Immature natural killer cell (primary cell): Measurements from ENCODE around the gene ATP13A5. TPM values are rescaled to one million over a fixed set of nuclear protein-coding genes. Genes with fewer than 3 reads are reported as not detected.

Source experiments
- DNase-seq, 3 donors: peaks; one replicate each; pipeline ENCODE4 v3.0.0; 2022; ENCODE audit warnings: mixed read lengths in 1 of 3
- H3K27ac Mint-ChIP-seq, 6 donors: one replicate each; pipeline ENCODE4 v1.8.0; 2020; ENCODE audit warnings: mixed read lengths in 6 of 6, mild to moderate bottlenecking in 5 of 6, inconsistent platforms in 4 of 6, moderate library complexity in 3 of 6
- H3K27me3 Mint-ChIP-seq, 3 donors: one replicate each; pipeline ENCODE4 v1.8.0; 2020 to 2021; ENCODE audit warnings: low read depth in 3 of 3, mild to moderate bottlenecking in 3 of 3, mixed read lengths in 3 of 3, moderate library complexity in 3 of 3, inconsistent platforms in 1 of 3
- H3K36me3 Mint-ChIP-seq, 3 donors: one replicate each; pipeline ENCODE4 v1.8.0; 2020; ENCODE audit warnings: mixed read lengths in 3 of 3, inconsistent platforms in 2 of 3, mild to moderate bottlenecking in 2 of 3
- H3K4me1 Mint-ChIP-seq, 2 donors: one replicate each; pipeline ENCODE4 v1.8.0; 2020; ENCODE audit warnings: inconsistent platforms in 2 of 2, mild to moderate bottlenecking in 2 of 2, mixed read lengths in 2 of 2, moderate library complexity in 1 of 2
- H3K4me3 Mint-ChIP-seq, 5 donors: one replicate each; pipeline ENCODE4 v1.8.0; 2020; ENCODE audit warnings: mild to moderate bottlenecking in 5 of 5, mixed read lengths in 5 of 5, inconsistent platforms in 3 of 5, moderate library complexity in 3 of 5
- H3K9me3 Mint-ChIP-seq, 6 donors: one replicate each; pipeline ENCODE4 v1.8.0; 2020; ENCODE audit warnings: mild to moderate bottlenecking in 6 of 6, mixed read lengths in 6 of 6, inconsistent platforms in 4 of 6, moderate library complexity in 3 of 6
- polyA plus RNA-seq, 3 donors: library from polyadenylated mRNA; unstranded; fragments of 300-500 nt; fragmentation: Illumina TruSeq; gene quantifications; one replicate each; pipeline ENCODE4 v1.2.3, GENCODE V29; 2021

ATP13A5 gene
- polyA plus RNA-seq, 3 donors from 2014 or later = not detected

DNA sequence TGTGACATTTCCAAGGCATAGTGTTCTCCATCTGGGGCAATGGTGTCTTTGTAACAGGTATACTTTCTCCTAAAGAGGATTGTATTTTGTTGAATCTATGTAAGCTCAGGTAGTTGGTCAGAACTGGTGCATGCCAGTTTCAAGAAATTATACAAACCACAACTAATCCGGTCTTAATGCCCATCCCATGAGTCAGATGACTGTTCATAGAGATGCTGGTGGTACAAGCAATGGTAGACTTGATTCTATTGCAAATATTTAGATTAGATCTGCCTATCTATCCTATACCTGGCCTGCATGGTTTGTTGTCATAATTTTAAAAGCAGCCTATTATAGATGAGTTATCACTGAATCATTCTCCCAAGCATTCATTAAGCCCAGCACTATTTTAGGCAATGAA, 43.5 kb downstream of the ATP13A5 start:
- no peak for DNase-seq
- Mint-ChIP-seq H3K9me3 (peaks cover 0 to 7% (median 2%) of the 10 kb centered on the region in 6 donors), H3K27ac (no peak overlapping the region), H3K27me3 (peaks cover 0 to 4% (median 1%) of the 10 kb centered on the region in 3 donors), H3K4me1 (no peaks in the 10 kb centered on the region), H3K36me3 (no peaks in the 10 kb centered on the region), H3K4me3 (no peak overlapping the region)

GRCh38 chr3:193333229-193333628, 45.3 kb downstream of the ATP13A5 start:
- no peak for DNase-seq
- Mint-ChIP-seq H3K4me3 (no peak overlapping the region), H3K36me3 (no peaks in the 10 kb centered on the region)

GRCh38 chr3:193330555-193331204, 47.9 kb downstream of the ATP13A5 start:
- no peak overlapping the region for H3K27ac Mint-ChIP-seq
- no peak overlapping the region for H3K4me3 Mint-ChIP-seq
- H3K4me1 Mint-ChIP-seq = no peaks in the 10 kb centered on the region
- H3K9me3 Mint-ChIP-seq = peaks cover 0 to 7% (median 2%) of the 10 kb centered on the region in 6 donors
- H3K36me3 Mint-ChIP-seq = no peaks in the 10 kb centered on the region
- H3K27me3 Mint-ChIP-seq = peaks cover 0 to 2% (median 1%) of the 10 kb centered on the region in 3 donors
- DNase-seq = no peak

More at GRCh38 chr3:193333229-193333628, 45.3 kb downstream of the ATP13A5 start:
- H3K27me3 Mint-ChIP-seq = peaks cover 0 to 2% (median 1%) of the 10 kb centered on the region in 3 donors
- H3K4me1 Mint-ChIP-seq = no peaks in the 10 kb centered on the region
- H3K27ac Mint-ChIP-seq = no peak overlapping the region
- peaks cover 0 to 7% (median 2%) of the 10 kb centered on the region in 6 donors for H3K9me3 Mint-ChIP-seq

- Mint-ChIP-seq H3K36me3 (no peaks in the 10 kb centered on the region), H3K9me3 (peaks cover 0 to 5% (median 0%) of the 10 kb centered on the region in 6 donors), H3K4me1 (no peaks in the 10 kb centered on the region), H3K27ac (no peak overlapping the region), H3K27me3 (no peaks in the 10 kb centered on the region), H3K4me3 (no peak overlapping the region)
- DNase-seq = no peak
Observed at GRCh38 chr3:193317682-193318300, 60.8 kb downstream of the ATP13A5 start.

DNA sequence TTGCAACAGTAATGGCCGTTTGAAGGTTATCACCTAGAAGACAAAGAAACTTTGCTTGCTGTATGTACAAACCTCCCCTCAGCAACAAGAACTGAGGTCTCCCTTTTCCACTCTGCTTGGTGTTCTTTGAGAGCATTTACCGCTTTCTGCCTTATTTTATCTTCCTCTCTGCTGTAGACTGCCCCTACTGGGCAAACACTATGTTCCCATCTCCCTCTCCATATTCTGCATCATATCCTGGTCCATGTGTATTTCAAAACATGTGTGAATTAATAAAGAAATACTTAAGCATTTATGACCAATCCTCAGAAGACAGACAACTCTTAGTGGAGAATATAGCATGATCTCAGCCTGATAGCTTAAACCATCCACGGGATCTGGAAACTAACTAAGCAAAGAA, 64.4 kb downstream of the ATP13A5 start:
- Mint-ChIP-seq H3K36me3 (no peaks in the 10 kb centered on the region), H3K9me3 (peaks cover 0 to 7% (median 0%) of the 10 kb centered on the region in 6 donors), H3K27ac (no peak overlapping the region), H3K27me3 (peaks cover 0 to 2% (median 1%) of the 10 kb centered on the region in 3 donors), H3K4me3 (no peak overlapping the region), H3K4me1 (no peaks in the 10 kb centered on the region)
- DNase-seq = no peak

DNA sequence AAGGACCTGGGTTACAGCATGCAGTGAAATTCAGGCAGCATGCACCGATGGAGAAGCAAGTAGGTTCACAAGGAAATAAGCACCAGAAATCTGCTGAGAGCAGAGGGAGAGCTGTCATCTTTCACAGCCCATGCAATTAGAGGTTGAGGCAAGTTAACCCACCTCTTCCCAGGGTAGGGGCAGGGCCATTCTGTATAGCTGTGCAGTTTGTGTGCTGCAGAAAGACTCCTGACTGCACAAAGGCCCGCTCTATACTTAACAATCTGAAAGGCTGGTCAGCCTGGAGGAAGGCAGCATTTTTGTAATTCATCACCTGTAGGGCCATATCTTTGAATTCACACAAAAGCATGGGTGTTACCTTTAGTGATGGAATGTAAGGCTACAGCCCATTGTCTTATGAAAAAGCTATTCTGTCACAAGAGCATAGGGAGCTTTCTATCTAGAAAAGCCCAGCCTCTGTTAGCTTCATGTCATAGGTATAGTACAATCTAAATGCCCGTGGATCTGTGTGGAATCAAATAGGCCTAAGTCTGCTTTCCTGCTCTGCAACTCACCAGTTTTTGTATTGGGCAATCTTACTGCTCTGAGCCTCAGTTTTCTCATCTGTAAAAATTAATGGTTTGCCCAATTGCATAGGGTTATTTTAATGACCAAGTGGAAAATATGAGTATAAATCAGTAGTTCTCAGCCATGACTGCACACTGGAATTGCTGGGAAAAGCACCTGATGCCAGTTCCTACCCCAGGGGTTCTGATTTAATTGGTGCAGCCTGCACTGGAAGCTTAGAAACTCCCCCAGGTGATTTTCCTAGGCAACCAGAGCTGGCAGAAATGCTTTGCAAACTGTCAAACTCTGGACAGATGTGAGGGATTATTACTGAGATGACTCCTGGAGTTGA, 65.2 kb downstream of the ATP13A5 start:
- H3K27me3 Mint-ChIP-seq = peaks cover 0 to 2% (median 1%) of the 10 kb centered on the region in 3 donors
- H3K27ac Mint-ChIP-seq = no peak overlapping the region
- H3K4me3 Mint-ChIP-seq = no peak overlapping the region
- H3K36me3 Mint-ChIP-seq = no peaks in the 10 kb centered on the region
- DNase-seq = no peak
- H3K9me3 Mint-ChIP-seq = peaks cover 0 to 7% (median 0%) of the 10 kb centered on the region in 6 donors
- no peaks in the 10 kb centered on the region for H3K4me1 Mint-ChIP-seq

- no peak overlapping the region for H3K4me3 Mint-ChIP-seq
- peaks cover 0 to 7% (median 0%) of the 10 kb centered on the region in 6 donors for H3K9me3 Mint-ChIP-seq
- no peaks in the 10 kb centered on the region for H3K4me1 Mint-ChIP-seq
- no peaks in the 10 kb centered on the region for H3K36me3 Mint-ChIP-seq
- peaks cover 0 to 2% (median 1%) of the 10 kb centered on the region in 3 donors for H3K27me3 Mint-ChIP-seq
- H3K27ac Mint-ChIP-seq = no peak overlapping the region
- no peak for DNase-seq
Observed at GRCh38 chr3:193310914-193311723, 67.4 kb downstream of the ATP13A5 start.

DNA sequence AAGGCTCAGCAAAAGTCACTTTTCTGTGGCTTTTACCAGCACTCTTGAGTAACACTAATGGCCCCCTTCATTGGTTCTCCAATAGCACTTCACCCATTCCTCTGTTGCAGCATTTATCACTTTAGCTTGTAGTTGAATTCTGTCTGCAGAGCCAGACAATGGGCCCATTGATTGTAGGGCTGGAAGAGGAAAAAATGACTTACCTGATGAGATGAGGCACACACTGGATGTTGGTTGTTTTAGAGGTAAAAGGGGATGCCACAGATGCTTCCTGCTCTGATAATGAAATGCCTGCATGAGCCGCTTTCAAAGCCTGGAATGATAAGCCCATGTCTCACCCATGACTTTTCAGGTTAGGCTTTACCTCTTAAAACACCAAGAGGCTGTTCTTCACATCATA, 73.2 kb downstream of the ATP13A5 start:
- Mint-ChIP-seq H3K9me3 (peaks cover 0 to 7% (median under 1%) of the 10 kb centered on the region in 6 donors), H3K27ac (no peak overlapping the region), H3K4me3 (no peak overlapping the region), H3K36me3 (no peaks in the 10 kb centered on the region), H3K4me1 (no peaks in the 10 kb centered on the region), H3K27me3 (peaks cover 0 to 2% (median under 1%) of the 10 kb centered on the region in 3 donors)
- no peak for DNase-seq

DNA sequence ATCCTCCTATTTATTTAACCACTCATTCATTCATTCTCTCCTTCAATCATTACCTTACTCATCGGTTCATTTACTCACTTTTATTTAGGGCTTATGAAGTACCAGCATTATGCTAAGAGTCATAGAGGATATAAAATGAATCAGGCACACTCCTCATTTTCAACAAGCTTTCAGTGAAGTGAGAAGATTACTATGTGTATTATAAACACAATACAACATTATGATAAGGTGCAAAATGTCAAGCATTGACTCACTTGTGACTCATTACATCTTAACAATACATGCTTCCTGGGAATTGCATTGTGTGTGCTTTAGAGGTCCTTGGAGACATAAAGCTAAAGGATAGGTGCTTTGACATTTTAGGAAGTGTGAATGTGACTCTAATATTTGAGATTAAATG, 77.1 kb downstream of the ATP13A5 start:
- no peak overlapping the region for H3K27ac Mint-ChIP-seq
- H3K4me3 Mint-ChIP-seq = no peak overlapping the region
- H3K27me3 Mint-ChIP-seq = no peaks in the 10 kb centered on the region
- no peaks in the 10 kb centered on the region for H3K4me1 Mint-ChIP-seq
- no peak for DNase-seq
- no peaks in the 10 kb centered on the region for H3K36me3 Mint-ChIP-seq
- peaks cover 0 to 4% (median under 1%) of the 10 kb centered on the region in 6 donors for H3K9me3 Mint-ChIP-seq

- Mint-ChIP-seq H3K27me3 (no peaks in the 10 kb centered on the region), H3K4me3 (no peak overlapping the region), H3K9me3 (peaks cover 0 to 8% (median 3%) of the 10 kb centered on the region in 6 donors), H3K4me1 (no peaks in the 10 kb centered on the region), H3K27ac (no peak overlapping the region), H3K36me3 (no peaks in the 10 kb centered on the region)
- DNase-seq = no peak
Observed at GRCh38 chr3:193297421-193297820, 81.1 kb downstream of the ATP13A5 start.

DNA sequence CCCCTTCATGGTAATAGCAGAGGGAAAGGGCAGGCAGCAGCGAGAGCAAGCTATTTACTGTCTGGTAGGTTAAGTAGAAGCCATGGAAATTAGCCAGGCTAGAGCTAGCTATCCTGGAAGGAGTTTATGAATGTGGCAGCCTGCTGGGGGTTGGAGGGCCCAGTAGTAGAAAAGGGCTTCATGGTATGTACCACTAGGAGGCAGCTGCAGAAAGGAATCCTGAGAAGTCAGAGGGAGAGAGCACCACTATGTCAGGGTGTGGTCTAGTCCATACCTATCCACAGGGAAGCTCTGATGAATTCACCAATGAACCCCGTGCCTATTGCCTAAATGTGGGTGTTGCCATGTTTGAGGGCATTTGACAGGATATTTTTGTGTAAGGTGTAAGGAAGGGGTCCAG, 82.6 kb downstream of the ATP13A5 start:
- DNase-seq = no peak
- H3K27me3 Mint-ChIP-seq = no peaks in the 10 kb centered on the region
- no peak overlapping the region for H3K27ac Mint-ChIP-seq
- H3K9me3 Mint-ChIP-seq = peaks cover 0 to 9% (median 5%) of the 10 kb centered on the region in 6 donors
- H3K4me3 Mint-ChIP-seq = no peak overlapping the region
- H3K4me1 Mint-ChIP-seq = no peaks in the 10 kb centered on the region
- no peaks in the 10 kb centered on the region for H3K36me3 Mint-ChIP-seq

DNA sequence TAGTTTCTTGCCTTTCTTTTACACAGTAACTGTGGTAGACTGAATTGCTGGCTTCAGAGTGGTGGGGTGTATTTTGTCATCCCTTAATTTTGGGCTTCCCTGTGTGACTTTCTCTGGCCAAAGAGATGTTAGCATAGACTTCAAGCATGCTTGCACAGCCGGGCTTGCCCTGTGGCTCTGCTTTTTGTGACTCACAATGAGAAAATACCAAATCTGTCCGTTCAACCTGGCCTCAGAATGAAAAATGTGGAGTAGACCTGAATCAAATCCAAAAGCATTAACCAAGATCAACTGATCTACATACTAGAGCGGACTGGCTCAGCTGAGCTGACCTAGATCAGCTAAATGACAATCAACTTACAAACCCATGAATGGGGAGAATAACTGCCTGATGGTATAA, 86.2 kb downstream of the ATP13A5 start:
- Mint-ChIP-seq H3K4me3 (no peak overlapping the region), H3K9me3 (peaks cover 0 to 22% (median 6%) of the 10 kb centered on the region in 6 donors), H3K27ac (no peak overlapping the region), H3K4me1 (no peaks in the 10 kb centered on the region), H3K36me3 (no peaks in the 10 kb centered on the region), H3K27me3 (no peaks in the 10 kb centered on the region)
- no peak for DNase-seq

DNA sequence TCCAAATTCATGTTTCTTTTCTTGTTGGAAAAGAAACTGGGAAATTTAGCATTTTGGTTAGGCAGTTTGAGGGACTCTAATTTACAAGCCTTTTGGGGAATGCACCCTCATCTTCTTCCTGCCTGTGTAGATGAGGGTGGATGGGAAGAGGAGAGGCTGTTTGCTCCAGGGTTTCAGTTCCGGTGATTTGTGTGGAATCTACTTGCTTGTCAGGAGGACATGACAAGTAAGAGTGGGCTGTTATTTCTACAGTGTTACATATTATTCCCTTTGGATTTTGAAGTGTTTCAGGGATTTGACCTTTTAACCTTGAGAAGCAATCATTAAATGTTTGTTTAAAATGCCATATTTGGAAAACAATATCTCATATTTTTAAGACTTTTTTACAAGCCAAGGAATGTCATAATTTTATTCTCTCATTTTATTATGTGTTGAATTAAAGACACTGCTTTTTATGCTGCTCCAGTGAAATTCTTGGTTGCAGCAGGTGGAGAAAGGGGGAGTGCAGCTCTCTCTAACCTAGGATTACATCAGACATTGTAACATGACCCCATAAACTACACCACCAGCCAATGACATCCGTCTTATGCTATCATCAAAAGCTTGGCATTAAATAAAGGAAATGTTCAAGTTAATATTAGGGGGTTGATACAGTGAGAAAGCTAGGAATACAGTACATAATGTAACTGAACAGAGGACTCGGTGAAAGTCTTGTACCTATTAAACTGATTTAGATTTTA, 107.3 kb downstream of the ATP13A5 start:
- no peak overlapping the region for H3K4me3 Mint-ChIP-seq
- DNase-seq = no peak
- H3K9me3 Mint-ChIP-seq = peaks cover 0 to 6% (median 0%) of the 10 kb centered on the region in 6 donors
- H3K4me1 Mint-ChIP-seq = no peaks in the 10 kb centered on the region
- H3K27ac Mint-ChIP-seq = no peak overlapping the region
- H3K27me3 Mint-ChIP-seq = peaks cover 0 to 2% (median 0%) of the 10 kb centered on the region in 3 donors
- no peaks in the 10 kb centered on the region for H3K36me3 Mint-ChIP-seq
